DMS79 treated with DMSO at 0.1 percent for 48 hours (cell line): ENCODE data around the gene CHAMP1.

Source experiments
- DNase-seq: peaks from one replicate; lab custom pipeline; 2025; lab: John Stamatoyannopoulos, UW

Gene CHAMP1

DNA sequence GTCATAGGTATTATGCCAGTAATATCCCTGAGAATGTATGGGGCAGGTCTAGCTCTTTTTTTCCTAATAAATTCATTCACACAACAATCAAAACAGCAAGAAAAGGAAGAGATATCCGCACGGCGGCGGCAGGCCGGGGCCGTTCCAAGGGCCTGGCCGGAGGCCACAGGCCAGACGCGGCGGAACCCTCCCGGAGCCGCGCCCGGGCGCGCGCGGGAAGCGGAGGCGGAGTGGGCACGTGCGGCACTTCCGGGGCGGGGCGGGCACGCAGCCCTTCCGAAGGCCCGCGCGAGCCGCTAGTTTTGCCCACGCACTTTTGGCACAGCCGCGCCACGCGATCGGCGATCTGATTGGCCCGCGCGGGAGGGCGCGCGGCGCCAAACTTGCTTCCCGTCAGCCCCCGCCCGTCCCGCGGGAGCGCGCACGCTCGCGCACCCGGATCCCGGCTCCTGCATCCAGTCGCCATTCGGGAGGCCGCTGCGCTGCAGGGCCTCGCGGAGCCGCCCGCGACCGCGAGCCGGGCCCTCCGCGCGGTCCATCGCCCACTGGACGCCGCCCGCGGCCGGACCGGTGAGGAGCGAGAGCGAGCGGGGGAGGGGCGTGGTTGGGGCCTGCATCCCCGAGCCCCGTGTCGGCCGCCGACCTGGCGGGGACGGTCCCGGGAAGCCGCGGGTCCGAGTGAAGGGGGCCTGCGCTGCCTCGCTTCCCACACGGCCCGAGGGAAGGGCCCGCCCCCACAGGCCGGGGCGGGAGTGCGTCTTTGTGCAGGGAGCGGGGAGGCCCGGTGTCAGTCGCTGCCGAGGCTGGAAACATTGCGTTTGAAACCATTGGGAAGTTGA lies at the start of gene CHAMP1:
Gene CHAMP1 (plus strand): TSS at position 430 of the 839 bp plus-strand sequence. CDS start 9,340 bp downstream, outside the sequence.
- DNase-seq, result peak; percentile 98

DNA sequence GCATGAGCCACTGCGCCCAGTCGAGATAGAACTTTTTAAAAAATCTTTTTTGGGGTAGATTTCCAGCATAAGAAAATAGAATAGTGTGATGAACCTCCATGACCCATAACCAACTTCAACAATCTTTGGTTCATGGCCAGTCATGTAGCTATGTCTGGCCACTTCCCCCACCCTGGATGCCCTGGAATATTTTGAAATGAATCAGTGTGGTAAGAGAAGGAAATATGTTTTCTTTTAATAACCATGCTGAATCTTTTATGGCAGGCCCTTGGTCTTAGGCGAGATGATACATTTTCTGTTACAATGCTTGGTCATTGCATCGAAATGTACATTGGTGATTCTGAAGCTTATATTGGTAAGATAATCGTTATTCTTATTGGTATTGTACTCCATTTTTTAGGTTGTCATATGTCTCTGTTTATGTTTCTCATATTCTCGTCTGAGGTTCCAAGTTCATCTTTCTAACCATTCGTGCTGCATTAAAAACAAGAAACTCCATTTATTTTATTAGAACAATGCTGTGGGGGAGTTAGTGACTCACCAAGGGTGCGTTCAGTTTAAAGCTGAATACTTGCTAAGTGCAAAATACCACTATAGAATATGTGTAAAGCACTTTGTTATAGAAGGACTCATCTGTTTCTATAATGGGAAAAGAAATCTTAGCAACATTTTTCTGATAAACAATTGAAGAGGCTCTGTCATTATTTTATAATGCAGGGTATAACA lies 49.3 kb upstream of the CHAMP1 start:
- no peak for DNase-seq

DNA sequence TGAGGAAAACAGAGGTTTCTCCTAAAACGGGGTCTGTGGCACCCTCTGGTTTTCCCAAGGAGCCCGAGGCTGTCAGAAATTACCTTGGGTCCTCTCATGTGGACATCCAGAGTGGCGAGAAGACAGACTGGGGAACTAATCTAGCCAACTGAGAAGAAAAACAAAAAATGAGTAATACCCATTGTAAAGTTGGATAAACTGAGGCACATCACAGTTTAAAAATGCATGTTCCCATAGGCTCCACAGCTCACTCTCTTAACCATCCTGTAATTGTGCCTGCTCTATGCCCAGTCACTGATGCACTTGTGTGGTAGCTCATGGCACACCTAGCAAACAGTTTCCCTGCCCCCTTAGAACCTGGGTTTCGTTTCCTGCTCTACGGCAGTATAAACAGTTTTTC lies 48.1 kb upstream of the CHAMP1 start:
- no peak for DNase-seq

DNA sequence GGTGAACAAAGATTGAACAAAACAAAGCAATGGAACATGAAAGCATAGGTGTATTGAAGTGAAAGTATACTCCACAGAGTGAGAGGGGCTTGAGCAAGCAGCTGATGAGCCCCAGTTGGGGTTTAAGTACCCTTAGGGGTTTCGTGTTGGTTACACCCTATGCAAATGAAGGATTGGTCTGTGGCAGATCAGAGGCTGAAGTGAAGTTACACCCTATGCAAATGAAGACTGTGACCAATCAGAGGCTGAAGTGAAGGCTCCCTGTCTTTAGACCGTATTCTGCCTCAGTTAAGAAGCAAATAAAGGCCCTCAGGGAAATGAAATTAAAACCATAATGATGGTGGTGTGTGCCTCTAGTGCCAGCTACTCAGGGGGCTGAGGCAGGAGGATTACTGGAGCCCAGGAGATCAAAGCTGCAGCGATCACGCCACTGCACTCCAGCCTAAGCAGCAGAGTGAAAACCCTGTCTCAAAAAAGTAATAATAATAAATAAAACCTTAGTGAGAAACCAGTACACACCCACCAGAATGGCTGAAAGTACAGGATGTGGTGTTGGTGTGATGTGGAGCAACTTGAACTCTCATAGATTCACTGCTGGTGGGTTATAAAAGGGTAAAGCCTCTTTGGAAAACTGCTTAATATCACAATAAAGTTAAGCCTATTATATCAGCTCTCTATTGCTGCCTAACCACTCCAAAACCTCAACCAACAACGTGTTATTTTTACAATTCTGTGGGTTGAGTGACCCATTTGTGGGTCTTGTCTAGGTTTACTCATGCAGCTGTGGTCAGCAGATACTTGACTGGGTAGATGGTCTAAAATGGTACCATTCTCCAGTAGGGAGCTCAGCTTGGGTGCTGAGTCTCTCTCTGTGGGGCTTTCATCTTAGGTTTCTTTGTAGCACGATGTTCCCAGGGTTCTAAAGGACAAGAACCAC lies 45.7 kb upstream of the CHAMP1 start:
- no peak for DNase-seq

- DNase-seq, result no peak
These were observed 45.0 kb upstream of the CHAMP1 start for GRCh38 chr13:114269281-114269770.

DNA sequence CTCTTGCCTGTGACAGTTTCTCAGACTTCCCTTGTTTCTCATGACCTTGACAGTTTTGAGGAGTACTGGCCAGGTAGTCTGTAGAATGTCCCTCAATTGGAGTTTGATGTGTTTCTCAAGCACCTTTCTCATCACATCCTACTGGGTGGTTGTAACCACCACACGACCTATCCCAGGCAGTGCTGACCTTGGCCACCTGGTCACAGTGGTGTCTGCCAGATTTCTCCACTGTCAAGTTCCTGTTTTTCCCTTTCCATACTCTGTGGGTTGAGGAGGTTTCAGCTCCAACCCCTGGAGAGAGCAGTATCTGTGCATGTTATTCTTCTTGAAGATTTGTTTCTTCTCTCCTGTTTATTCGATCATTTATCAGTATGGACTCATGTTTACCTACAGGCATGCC lies 41.3 kb upstream of the CHAMP1 start:
- DNase-seq, result no peak

DNA sequence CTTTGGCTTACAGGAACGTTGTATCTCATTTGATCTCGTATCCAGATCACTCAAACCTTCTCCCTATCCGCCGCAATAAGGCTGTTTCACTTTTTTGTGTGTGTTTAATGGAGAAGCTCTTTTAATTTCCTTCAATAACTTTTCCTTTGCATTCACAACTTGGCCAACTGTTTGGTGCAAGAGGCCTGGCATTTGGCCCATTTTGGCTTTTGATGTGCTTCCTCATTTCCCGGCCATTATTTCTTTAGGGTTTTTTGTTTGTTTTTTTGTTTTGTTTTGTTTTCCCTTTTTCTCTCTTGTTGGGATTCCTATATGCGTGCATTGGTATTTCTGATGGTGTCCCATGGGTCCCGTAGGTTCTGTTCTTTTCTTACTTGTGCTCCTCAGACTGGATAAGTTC lies 39.0 kb upstream of the CHAMP1 start:
- DNase-seq, result no peak

DNA sequence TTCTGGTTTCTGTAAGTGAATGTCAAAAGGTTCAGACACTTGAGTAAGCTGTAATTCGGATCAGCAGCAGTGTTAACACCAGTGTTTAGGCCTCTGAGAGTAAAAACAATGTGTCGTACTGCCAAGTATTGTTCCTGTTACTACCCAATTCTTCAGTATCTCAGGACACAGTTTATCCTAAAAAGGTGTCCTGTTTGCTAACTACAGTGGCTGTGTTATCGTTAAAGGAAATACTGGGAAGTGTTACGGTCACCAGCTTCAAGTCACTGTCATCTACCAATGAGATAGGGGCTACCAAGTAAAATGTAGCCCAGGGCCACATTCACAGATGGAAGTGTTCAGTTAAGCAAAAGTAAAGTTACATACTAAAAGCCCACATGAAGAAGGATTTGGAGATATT lies 35.2 kb upstream of the CHAMP1 start:
- no peak for DNase-seq

- no peak for DNase-seq
These were observed 34.4 kb upstream of the CHAMP1 start for GRCh38 chr13:114279758-114280355.

GRCh38 chr13:114281351-114282040 lies 32.8 kb upstream of the CHAMP1 start, which contains the start of gene UPF3A:
TSS of gene UPF3A (plus strand) at chr13:114281601. CDS start at chr13:114281640, 39 bp downstream.
- DNase-seq, result peak; percentile 94

- DNase-seq, result peak; percentile 94
These were observed 32.1 kb upstream of the CHAMP1 start for GRCh38 chr13:114282041-114282670.

- DNase-seq, result no peak
These were observed 30.7 kb upstream of the CHAMP1 start for GRCh38 chr13:114283576-114283975.

DNA sequence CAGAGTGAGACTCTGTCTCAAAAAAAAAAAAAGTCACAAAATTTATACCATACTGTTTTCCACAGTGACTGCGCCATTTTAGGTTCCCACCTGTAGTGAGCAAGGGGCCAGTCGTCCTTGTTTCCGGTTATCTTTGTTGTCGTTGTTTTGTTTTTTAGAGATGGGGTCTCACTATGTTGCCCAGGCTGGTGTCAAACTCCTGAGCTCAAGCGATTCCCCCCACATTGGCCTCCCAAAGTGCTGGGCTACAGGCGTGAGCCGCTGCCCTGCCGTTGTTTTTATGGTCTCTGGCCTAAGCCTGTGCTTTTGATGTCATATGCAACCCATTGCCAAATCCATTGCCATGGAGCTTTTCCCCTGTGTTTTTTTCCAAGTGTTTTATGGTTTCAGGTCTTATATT lies 29.6 kb upstream of the CHAMP1 start:
- no peak for DNase-seq

GRCh38 chr13:114285166-114285808 lies 29.0 kb upstream of the CHAMP1 start:
- DNase-seq, result no peak

DNA sequence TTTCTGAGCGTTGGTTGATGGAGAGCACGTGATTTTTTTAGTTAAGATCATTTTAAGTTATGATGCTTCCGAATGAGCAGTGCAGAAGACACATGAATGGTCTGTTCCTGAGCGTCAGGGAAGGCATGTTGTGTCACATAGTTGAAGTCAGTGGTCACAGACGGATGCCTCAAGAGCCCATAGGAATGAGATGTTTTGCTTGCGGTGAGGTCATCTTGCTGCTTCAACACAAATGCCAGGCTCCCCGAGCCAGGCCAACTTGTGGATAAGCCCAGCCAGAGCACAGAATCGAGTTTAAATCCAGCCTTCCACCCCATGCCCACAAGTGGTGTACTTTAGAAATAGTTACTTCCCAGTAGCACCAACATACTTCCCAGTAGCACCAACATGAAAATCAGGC lies 27.5 kb upstream of the CHAMP1 start:
- no peak for DNase-seq

- DNase-seq, result no peak
These were observed 26.1 kb upstream of the CHAMP1 start for GRCh38 chr13:114288157-114288591.

GRCh38 chr13:114296448-114296847 lies 17.9 kb upstream of the CHAMP1 start:
- no peak for DNase-seq

GRCh38 chr13:114296902-114297301 lies 17.4 kb upstream of the CHAMP1 start:
- DNase-seq, result no peak

GRCh38 chr13:114298866-114299265 lies 15.4 kb upstream of the CHAMP1 start:
- DNase-seq, result no peak
